ENCODE data around the gene DNAJC28. TPM values are rescaled to one million over a fixed set of nuclear protein-coding genes. Genes with fewer than 3 reads are reported as not detected.

The DNAJC28 gene
- total and polyA plus RNA-seq, 9 of the 15 experiments (the other 6 are each of a cell fraction or from before 2014, with no cell fraction given) = 0.68 to 2.5 (median 1.1) TPM

DNA sequence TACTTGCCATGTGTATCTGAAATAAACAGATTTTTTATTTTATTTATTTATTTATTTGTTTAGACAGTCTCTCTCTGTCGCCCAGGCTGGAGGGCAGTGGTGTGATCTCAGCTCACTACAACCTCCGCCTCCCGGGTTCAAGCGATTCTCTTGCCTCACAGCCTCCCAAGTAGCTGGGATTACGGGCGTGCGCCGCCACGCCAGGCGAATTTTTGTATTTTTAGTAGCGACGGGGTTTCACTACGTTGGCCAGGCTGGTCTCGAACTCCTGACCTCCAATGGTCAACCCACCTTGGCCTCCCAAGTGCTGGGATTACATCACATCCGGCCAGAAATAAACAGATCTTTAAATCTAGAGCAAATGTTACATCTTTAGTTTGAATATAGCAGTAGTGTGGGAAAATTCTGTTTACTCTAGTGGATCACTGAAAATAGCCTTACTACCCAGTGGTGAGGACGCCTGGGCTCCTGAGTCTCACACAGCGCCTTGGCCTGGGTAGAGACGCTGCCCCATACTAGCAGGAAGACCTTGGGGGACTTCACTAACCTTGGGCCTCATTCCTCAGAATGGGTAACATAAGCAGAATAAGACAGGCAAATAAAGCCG is 49.7 kb upstream of the DNAJC28 start (continued):
- TF ChIP-seq, protein P1, sequence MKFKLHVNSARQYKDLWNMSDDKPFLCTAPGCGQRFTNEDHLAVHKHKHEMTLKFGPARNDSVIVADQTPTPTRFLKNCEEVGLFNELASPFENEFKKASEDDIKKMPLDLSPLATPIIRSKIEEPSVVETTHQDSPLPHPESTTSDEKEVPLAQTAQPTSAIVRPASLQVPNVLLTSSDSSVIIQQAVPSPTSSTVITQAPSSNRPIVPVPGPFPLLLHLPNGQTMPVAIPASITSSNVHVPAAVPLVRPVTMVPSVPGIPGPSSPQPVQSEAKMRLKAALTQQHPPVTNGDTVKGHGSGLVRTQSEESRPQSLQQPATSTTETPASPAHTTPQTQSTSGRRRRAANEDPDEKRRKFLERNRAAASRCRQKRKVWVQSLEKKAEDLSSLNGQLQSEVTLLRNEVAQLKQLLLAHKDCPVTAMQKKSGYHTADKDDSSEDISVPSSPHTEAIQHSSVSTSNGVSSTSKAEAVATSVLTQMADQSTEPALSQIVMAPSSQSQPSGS (CRISPR knock-in tag; IDR thresholded peaks at IDR 0.05) = no peak
- TF ChIP-seq, protein P2, sequence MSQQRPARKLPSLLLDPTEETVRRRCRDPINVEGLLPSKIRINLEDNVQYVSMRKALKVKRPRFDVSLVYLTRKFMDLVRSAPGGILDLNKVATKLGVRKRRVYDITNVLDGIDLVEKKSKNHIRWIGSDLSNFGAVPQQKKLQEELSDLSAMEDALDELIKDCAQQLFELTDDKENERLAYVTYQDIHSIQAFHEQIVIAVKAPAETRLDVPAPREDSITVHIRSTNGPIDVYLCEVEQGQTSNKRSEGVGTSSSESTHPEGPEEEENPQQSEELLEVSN (IDR thresholded peaks at IDR 0.05; ENCODE audit: borderline replicate concordance in 1 of 2, extremely low read depth in 1 of 2, insufficient read depth in 1 of 2, insufficient read length in 1 of 2, low read depth in 1 of 2, low read length in 1 of 2, poor library complexity in 1 of 2, severe bottlenecking in 1 of 2) = no peak
- TF ChIP-seq DPF2 (IDR thresholded peaks at IDR 0.05) (no peak), MECOM (CRISPR knock-in tag; IDR thresholded peaks at IDR 0.05) (no peak), NFE2 (IDR thresholded peaks at IDR 0.05; ENCODE audit: low read depth) (no peak), ZNF75A (CRISPR knock-in tag; IDR thresholded peaks at IDR 0.05) (no peak), SMARCB1 (IDR thresholded peaks at IDR 0.05; ENCODE audit: insufficient read length, low read depth) (peak; percentile 50), ZNF133 (CRISPR knock-in tag; IDR thresholded peaks at IDR 0.05) (no peak), CBFA2T2 (conservative IDR thresholded peaks at IDR 0.05) (no peak), ZFP30 (CRISPR knock-in tag; IDR thresholded peaks at IDR 0.05; ENCODE audit: borderline replicate concordance) (no peak), EHMT2 (IDR thresholded peaks at IDR 0.05) (peak; percentile 56; the same call in 1 of the 2 replicates), MCM2 (IDR thresholded peaks at IDR 0.05; ENCODE audit: low read depth) (no peak), ZNF695 (CRISPR knock-in tag; IDR thresholded peaks at IDR 0.05) (no peak)
- TF ChIP-seq, protein P3, sequence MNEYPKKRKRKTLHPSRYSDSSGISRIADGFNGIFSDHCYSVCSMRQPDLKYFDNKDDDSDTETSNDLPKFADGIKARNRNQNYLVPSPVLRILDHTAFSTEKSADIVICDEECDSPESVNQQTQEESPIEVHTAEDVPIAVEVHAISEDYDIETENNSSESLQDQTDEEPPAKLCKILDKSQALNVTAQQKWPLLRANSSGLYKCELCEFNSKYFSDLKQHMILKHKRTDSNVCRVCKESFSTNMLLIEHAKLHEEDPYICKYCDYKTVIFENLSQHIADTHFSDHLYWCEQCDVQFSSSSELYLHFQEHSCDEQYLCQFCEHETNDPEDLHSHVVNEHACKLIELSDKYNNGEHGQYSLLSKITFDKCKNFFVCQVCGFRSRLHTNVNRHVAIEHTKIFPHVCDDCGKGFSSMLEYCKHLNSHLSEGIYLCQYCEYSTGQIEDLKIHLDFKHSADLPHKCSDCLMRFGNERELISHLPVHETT (CRISPR knock-in tag; conservative IDR thresholded peaks at IDR 0.05 in 1 of 2, IDR thresholded peaks at IDR 0.05 in 1 of 2) = no peak
- TF ChIP-seq, protein P4, sequence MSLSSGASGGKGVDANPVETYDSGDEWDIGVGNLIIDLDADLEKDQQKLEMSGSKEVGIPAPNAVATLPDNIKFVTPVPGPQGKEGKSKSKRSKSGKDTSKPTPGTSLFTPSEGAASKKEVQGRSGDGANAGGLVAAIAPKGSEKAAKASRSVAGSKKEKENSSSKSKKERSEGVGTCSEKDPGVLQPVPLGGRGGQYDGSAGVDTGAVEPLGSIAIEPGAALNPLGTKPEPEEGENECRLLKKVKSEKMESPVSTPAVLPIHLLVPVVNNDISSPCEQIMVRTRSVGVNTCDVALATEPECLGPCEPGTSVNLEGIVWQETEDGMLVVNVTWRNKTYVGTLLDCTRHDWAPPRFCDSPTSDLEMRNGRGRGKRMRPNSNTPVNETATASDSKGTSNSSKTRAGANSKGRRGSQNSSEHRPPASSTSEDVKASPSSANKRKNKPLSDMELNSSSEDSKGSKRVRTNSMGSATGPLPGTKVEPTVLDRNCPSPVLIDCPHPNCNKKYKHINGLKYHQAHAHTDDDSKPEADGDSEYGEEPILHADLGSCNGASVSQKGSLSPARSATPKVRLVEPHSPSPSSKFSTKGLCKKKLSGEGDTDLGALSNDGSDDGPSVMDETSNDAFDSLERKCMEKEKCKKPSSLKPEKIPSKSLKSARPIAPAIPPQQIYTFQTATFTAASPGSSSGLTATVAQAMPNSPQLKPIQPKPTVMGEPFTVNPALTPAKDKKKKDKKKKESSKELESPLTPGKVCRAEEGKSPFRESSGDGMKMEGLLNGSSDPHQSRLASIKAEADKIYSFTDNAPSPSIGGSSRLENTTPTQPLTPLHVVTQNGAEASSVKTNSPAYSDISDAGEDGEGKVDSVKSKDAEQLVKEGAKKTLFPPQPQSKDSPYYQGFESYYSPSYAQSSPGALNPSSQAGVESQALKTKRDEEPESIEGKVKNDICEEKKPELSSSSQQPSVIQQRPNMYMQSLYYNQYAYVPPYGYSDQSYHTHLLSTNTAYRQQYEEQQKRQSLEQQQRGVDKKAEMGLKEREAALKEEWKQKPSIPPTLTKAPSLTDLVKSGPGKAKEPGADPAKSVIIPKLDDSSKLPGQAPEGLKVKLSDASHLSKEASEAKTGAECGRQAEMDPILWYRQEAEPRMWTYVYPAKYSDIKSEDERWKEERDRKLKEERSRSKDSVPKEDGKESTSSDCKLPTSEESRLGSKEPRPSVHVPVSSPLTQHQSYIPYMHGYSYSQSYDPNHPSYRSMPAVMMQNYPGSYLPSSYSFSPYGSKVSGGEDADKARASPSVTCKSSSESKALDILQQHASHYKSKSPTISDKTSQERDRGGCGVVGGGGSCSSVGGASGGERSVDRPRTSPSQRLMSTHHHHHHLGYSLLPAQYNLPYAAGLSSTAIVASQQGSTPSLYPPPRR (CRISPR knock-in tag; IDR thresholded peaks at IDR 0.05; ENCODE audit: borderline replicate concordance) = no peak
- TF ChIP-seq, protein P5, sequence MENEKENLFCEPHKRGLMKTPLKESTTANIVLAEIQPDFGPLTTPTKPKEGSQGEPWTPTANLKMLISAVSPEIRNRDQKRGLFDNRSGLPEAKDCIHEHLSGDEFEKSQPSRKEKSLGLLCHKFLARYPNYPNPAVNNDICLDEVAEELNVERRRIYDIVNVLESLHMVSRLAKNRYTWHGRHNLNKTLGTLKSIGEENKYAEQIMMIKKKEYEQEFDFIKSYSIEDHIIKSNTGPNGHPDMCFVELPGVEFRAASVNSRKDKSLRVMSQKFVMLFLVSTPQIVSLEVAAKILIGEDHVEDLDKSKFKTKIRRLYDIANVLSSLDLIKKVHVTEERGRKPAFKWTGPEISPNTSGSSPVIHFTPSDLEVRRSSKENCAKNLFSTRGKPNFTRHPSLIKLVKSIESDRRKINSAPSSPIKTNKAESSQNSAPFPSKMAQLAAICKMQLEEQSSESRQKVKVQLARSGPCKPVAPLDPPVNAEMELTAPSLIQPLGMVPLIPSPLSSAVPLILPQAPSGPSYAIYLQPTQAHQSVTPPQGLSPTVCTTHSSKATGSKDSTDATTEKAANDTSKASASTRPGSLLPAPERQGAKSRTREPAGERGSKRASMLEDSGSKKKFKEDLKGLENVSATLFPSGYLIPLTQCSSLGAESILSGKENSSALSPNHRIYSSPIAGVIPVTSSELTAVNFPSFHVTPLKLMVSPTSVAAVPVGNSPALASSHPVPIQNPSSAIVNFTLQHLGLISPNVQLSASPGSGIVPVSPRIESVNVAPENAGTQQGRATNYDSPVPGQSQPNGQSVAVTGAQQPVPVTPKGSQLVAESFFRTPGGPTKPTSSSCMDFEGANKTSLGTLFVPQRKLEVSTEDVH (IDR thresholded peaks at IDR 0.05; ENCODE audit: low read depth, partially characterized antibody) = no peak

All from K562 (cell line).